Kasumi-1 (cell line): ENCODE measurements around the gene CLINT1.
"Not testable (repeated sequence)": the region's sequence is repeated elsewhere in the genome, so short reads cannot be mapped to it uniquely, and the experiment has no call there.

Experiments used
- DNase-seq, 2 experiments: peaks; one replicate each; lab custom pipeline; 2025; lab: John Stamatoyannopoulos, UW

The CLINT1 gene

GRCh38 chr5:157858527-157859226 lies at the start of gene CLINT1:
TSS of gene CLINT1 (minus strand) at chr5:157859145. CDS start at chr5:157858970, 175 bp downstream.
- peak; percentile 83 to 87 for DNase-seq

- no peak for DNase-seq
These were observed 49.5 kb upstream of the CLINT1 start for GRCh38 chr5:157908459-157908858.

- DNase-seq, result no peak
These were observed 48.5 kb upstream of the CLINT1 start for GRCh38 chr5:157907479-157907878.

- no peak for DNase-seq
These were observed 44.1 kb upstream of the CLINT1 start for GRCh38 chr5:157903117-157903450.

GRCh38 chr5:157902449-157903116 lies 43.6 kb upstream of the CLINT1 start:
- DNase-seq, result no peak

GRCh38 chr5:157900644-157901043 lies 41.7 kb upstream of the CLINT1 start:
- DNase-seq, result no peak

- DNase-seq, result no peak
These were observed 34.7 kb upstream of the CLINT1 start for GRCh38 chr5:157893611-157894010.

- DNase-seq, result no peak
These were observed 34.0 kb upstream of the CLINT1 start for GRCh38 chr5:157892974-157893373.

GRCh38 chr5:157890836-157891597 lies 32.1 kb upstream of the CLINT1 start:
- peak; percentile 29 to 31 for DNase-seq

- no peak for DNase-seq
These were observed 30.0 kb upstream of the CLINT1 start for GRCh38 chr5:157888814-157889532.

- DNase-seq, result no peak
These were observed 27.9 kb upstream of the CLINT1 start for GRCh38 chr5:157886796-157887380.

GRCh38 chr5:157885051-157885450 lies 26.1 kb upstream of the CLINT1 start:
- not testable (repeated sequence) for DNase-seq

- not testable (repeated sequence) for DNase-seq
These were observed 22.6 kb upstream of the CLINT1 start for GRCh38 chr5:157881498-157881897.

GRCh38 chr5:157877821-157878220 lies 18.9 kb upstream of the CLINT1 start:
- no peak for DNase-seq

- no peak for DNase-seq
These were observed 15.9 kb upstream of the CLINT1 start for GRCh38 chr5:157874861-157875260.

GRCh38 chr5:157870837-157871834 lies 12.2 kb upstream of the CLINT1 start:
- DNase-seq, result no peak

- DNase-seq, result peak in 1 of 2 experiments; percentile 28
These were observed 8.9 kb upstream of the CLINT1 start for GRCh38 chr5:157867751-157868387.

GRCh38 chr5:157866536-157866935 lies 7.6 kb upstream of the CLINT1 start:
- no peak for DNase-seq

GRCh38 chr5:157865781-157866180 lies 6.8 kb upstream of the CLINT1 start:
- DNase-seq, result no peak

GRCh38 chr5:157864067-157864466 lies 5.1 kb upstream of the CLINT1 start:
- peak; percentile 27 to 51 for DNase-seq
